Measurements from ENCODE around the gene NRCAM. TPM values are rescaled to one million over a fixed set of nuclear protein-coding genes. Genes with fewer than 3 reads are reported as not detected.

NRCAM gene
- total and polyA plus RNA-seq, 2 donors (not counting 1 experiment from before 2014, with no cell fraction given) = 0.75 to 4.6 TPM

- Histone ChIP-seq H3K4me3 (ENCODE audit: control extremely low read depth in 1 of 5, extremely low read depth in 1 of 5, insufficient read depth in 1 of 5, low read depth in 2 of 5, low read length in 4 of 5) (no peak overlapping the region), H3K4me2 (replicated peaks; ENCODE audit: low read depth, low read length, poor library complexity, severe bottlenecking) (no peak overlapping the region), H3K9ac (ENCODE audit: low read length) (no peak overlapping the region), H3K27me3 (replicated peaks in 1 of 4; ENCODE audit: control extremely low read depth in 1 of 4, control insufficient read depth in 3 of 4, insufficient read depth in 4 of 4, low read length in 3 of 4) (peaks cover 0 to 10% (median 0%) of the 10 kb centered on the region in 4 experiments), H4K20me1 (ENCODE audit: control insufficient read depth, insufficient read depth, low read length, poor library complexity, severe bottlenecking) (no peaks in the 10 kb centered on the region), H3K79me2 (ENCODE audit: control insufficient read depth, insufficient read depth, low read length) (no peaks in the 10 kb centered on the region), H2AFZ (ENCODE audit: insufficient read depth, low read depth, low read length, poor library complexity, severe bottlenecking) (no peak overlapping the region), H3K36me3 (replicated peaks in 1 of 2; ENCODE audit: control extremely low read depth in 1 of 2, control insufficient read depth in 1 of 2, extremely low read depth in 1 of 2, insufficient read depth in 2 of 2, low read length in 1 of 2) (no peaks in the 10 kb centered on the region), H3K27ac (ENCODE audit: low read length in 2 of 2) (no peak overlapping the region), H3K9me3 (ENCODE audit: control extremely low read depth in 1 of 3, control insufficient read depth in 2 of 3, insufficient read depth in 1 of 3, low read length in 2 of 3) (peaks cover 0 to 2% (median 0%) of the 10 kb centered on the region in 3 donors), H3K4me1 (ENCODE audit: control insufficient read depth in 2 of 2, insufficient read depth in 2 of 2, low read length in 2 of 2) (no peaks in the 10 kb centered on the region)
- Mint-ChIP-seq H3K4me3 (no peak overlapping the region), H3K9me3 (ENCODE audit: insufficient read depth) (no peaks in the 10 kb centered on the region), H3K27me3 (peaks cover 4% of the 10 kb centered on the region), H3K4me1 (no peaks in the 10 kb centered on the region), H3K27ac (no peak overlapping the region)
- TF ChIP-seq CTCF (IDR thresholded peaks at IDR 0.05) (no peak), EZH2 (IDR thresholded peaks at IDR 0.05; ENCODE audit: borderline replicate concordance, insufficient read depth, low read depth, low read length, poor library complexity, severe bottlenecking) (no peak)
- WGBS (ENCODE audit: insufficient coverage) = 100% methylated on average over 1 of the region's 2 CpGs
- CTCF ChIA-PET = no interaction called here
- ATAC-seq (ENCODE audit: low read depth) = no peak
- POLR2A ChIA-PET = no interaction called here
- intact Hi-C loops (cut with micrococcal nuclease) = no loop called here
- DNase-seq = no peak
Measured at GRCh38 chr7:108372618-108373017, 83.6 kb downstream of the NRCAM start.

GRCh38 chr7:108370616-108371015 lies 85.6 kb downstream of the NRCAM start:
- no peak overlapping the region for H3K27ac ChIP-seq (ENCODE audit: low read length in 2 of 2)
- Mint-ChIP-seq H3K27ac (no peak overlapping the region), H3K27me3 (peaks cover 4% of the 10 kb centered on the region), H3K4me1 (peaks cover 3% of the 10 kb centered on the region), H3K9me3 (ENCODE audit: insufficient read depth) (no peaks in the 10 kb centered on the region), H3K4me3 (no peak overlapping the region)
- ChIA-PET POLR2A (no interaction called here), CTCF (no interaction called here)
- no peak for ATAC-seq (ENCODE audit: low read depth)
- no peaks in the 10 kb centered on the region for H4K20me1 ChIP-seq (ENCODE audit: control insufficient read depth, insufficient read depth, low read length, poor library complexity, severe bottlenecking)
- intact Hi-C loops (cut with micrococcal nuclease) = no loop called here
- peaks cover 0 to 11% (median 0%) of the 10 kb centered on the region in 4 experiments for H3K27me3 ChIP-seq (replicated peaks in 1 of 4; ENCODE audit: control extremely low read depth in 1 of 4, control insufficient read depth in 3 of 4, insufficient read depth in 4 of 4, low read length in 3 of 4)
- H3K9ac ChIP-seq (ENCODE audit: low read length) = no peak overlapping the region
- no peak overlapping the region for H3K4me2 ChIP-seq (replicated peaks; ENCODE audit: low read depth, low read length, poor library complexity, severe bottlenecking)
- no peaks in the 10 kb centered on the region for H3K36me3 ChIP-seq (replicated peaks in 1 of 2; ENCODE audit: control extremely low read depth in 1 of 2, control insufficient read depth in 1 of 2, extremely low read depth in 1 of 2, insufficient read depth in 2 of 2, low read length in 1 of 2)
- no CpG with 5 or more reads among the region's 2 CpGs for WGBS (ENCODE audit: insufficient coverage)
- H3K4me1 ChIP-seq (ENCODE audit: control insufficient read depth in 2 of 2, insufficient read depth in 2 of 2, low read length in 2 of 2) = no peaks in the 10 kb centered on the region
- TF ChIP-seq EZH2 (IDR thresholded peaks at IDR 0.05; ENCODE audit: borderline replicate concordance, insufficient read depth, low read depth, low read length, poor library complexity, severe bottlenecking) (no peak), CTCF (IDR thresholded peaks at IDR 0.05) (no peak)
- H3K4me3 ChIP-seq (ENCODE audit: control extremely low read depth in 1 of 5, extremely low read depth in 1 of 5, insufficient read depth in 1 of 5, low read depth in 2 of 5, low read length in 4 of 5) = no peak overlapping the region
- no peaks in the 10 kb centered on the region for H3K79me2 ChIP-seq (ENCODE audit: control insufficient read depth, insufficient read depth, low read length)
- no peak for DNase-seq
- H2AFZ ChIP-seq (ENCODE audit: insufficient read depth, low read depth, low read length, poor library complexity, severe bottlenecking) = no peak overlapping the region
- peaks cover 0 to 2% (median 0%) of the 10 kb centered on the region in 3 donors for H3K9me3 ChIP-seq (ENCODE audit: control extremely low read depth in 1 of 3, control insufficient read depth in 2 of 3, insufficient read depth in 1 of 3, low read length in 2 of 3)

Data from B cell (primary cell).